HepG2 (cell line): ENCODE data around the gene MRM2. TPM values are rescaled to one million over a fixed set of nuclear protein-coding genes. Genes with fewer than 3 reads are reported as not detected.

ENCODE experiments used
- ATAC-seq: fragments of 200-7000 bp; cut with Tn5 transposase; 3 replicates; pipeline ENCODE4 v1.9.1; 2020; ENCODE audit warnings: mild to moderate bottlenecking, moderate library complexity
- BruUV-seq: library from RNA; stranded (reverse); fragments of 400-500 nt; replicated peaks from 2 replicates; lab custom pipeline; 2021; lab: Mats Ljungman, UMichigan
- CTCF ChIA-PET: fragments of 300-600 bp; formaldehyde crosslinking; extraction: SDS; loops from one replicate; lab custom pipeline; 2021; ENCODE audit warnings: low total read pairs, inconsistent platforms, low intra/inter-chr PET ratio; lab: Yijun Ruan, JAX
- POLR2A ChIA-PET: fragments of 350-600 bp; sonication (Branson Sonifier 250); formaldehyde crosslinking; loops from one replicate; lab custom pipeline; 2020; ENCODE audit warnings: antibody characterized with exemption, inconsistent platforms; lab: Yijun Ruan, JAX
- DNase-seq: peaks from one replicate; pipeline ENCODE4 v3.0.0-alpha.2; 2015; ENCODE audit warnings: low spot score
- FAIRE-seq: peaks from 3 replicates; lab custom pipeline; 2011; peaks lifted over from hg19 to GRCh38; lab: Jason Lieb, UNC
- H2AFZ ChIP-seq: one replicate; pipeline ENCODE4 v1.6.1; 2011; ENCODE audit warnings: low read length, inconsistent platforms
- H3K27ac ChIP-seq: fragments of 300-600 bp; 3 replicates; pipeline ENCODE4 v1.8.0; 2011; ENCODE audit warnings: mixed run types, mild to moderate bottlenecking, mixed read lengths, low read length, inconsistent platforms; ENCODE audit not compliant: insufficient read depth; ENCODE audit errors: extremely low read length
- H3K27me3 ChIP-seq, 2 experiments: fragments of 200-600 bp in 1 of 2; 2 replicates in 1 of 2; 3 replicates in 1 of 2; pipeline versions ENCODE4 v1.6.0 to v1.8.0; 2011; ENCODE audit warnings: low read length in 2 of 2, mild to moderate bottlenecking in 2 of 2, moderate library complexity in 2 of 2, inconsistent platforms in 1 of 2; ENCODE audit not compliant: insufficient read depth in 2 of 2, control insufficient read depth in 1 of 2
- H3K36me3 ChIP-seq, 2 experiments: fragments of 200-600 bp in 1 of 2; replicated peaks in 1 of 2; 2 replicates in 1 of 2; 3 replicates in 1 of 2; pipeline versions ENCODE4 v1.5.1 to v1.8.0; 2011; ENCODE audit warnings: low read length in 2 of 2, inconsistent platforms in 1 of 2; ENCODE audit not compliant: insufficient read depth in 2 of 2, control insufficient read depth in 1 of 2
- H3K4me1 ChIP-seq: 2 replicates; pipeline ENCODE4 v1.5.1; 2012; ENCODE audit warnings: low read length, inconsistent platforms; ENCODE audit not compliant: insufficient read depth
- H3K4me2 ChIP-seq: 2 replicates; pipeline ENCODE4 v1.6.0; 2011; ENCODE audit warnings: low read depth, low read length, inconsistent platforms
- H3K4me3 ChIP-seq, 3 experiments: fragments of 200-600 bp in 1 of 3; sonication (generic), shearing (Covaris generic) in 1 of 3; replicated peaks in 1 of 3; 2 replicates each; pipeline ENCODE4 v1.5.1; 2011 to 2016; ENCODE audit warnings: low read length in 3 of 3, inconsistent platforms in 2 of 3, low read depth in 2 of 3, mild to moderate bottlenecking in 2 of 3, control low read depth in 1 of 3, mixed read lengths in 1 of 3; ENCODE audit not compliant: insufficient read depth in 1 of 3
- H3K79me2 ChIP-seq: one replicate; pipeline ENCODE4 v1.6.1; 2011; ENCODE audit warnings: low read length, inconsistent platforms; ENCODE audit not compliant: insufficient read depth
- H3K9ac ChIP-seq: 2 replicates; pipeline ENCODE4 v1.6.0; 2011; ENCODE audit warnings: mild to moderate bottlenecking, low read depth, low read length, inconsistent platforms; ENCODE audit not compliant: insufficient read depth
- H3K9me3 ChIP-seq: 2 replicates; pipeline ENCODE4 v1.5.1; 2012; ENCODE audit warnings: mild to moderate bottlenecking, low read length
- H4K20me1 ChIP-seq: 2 replicates; pipeline ENCODE4 v1.6.0; 2011; ENCODE audit warnings: inconsistent platforms, mild to moderate bottlenecking, low read length, moderate library complexity; ENCODE audit not compliant: insufficient read depth
- ADNP ChIP-seq: sonication (generic); formaldehyde crosslinking; IDR thresholded peaks from 2 replicates; pipeline ENCODE4 v1.4.0; 2020; ENCODE audit warnings: missing genetic modification reagents
- ATF7-NPFF ChIP-seq: sonication (generic); formaldehyde crosslinking; IDR thresholded peaks from 2 replicates; pipeline ENCODE4 v1.8.1; 2023; ENCODE audit warnings: mild to moderate bottlenecking, low read depth, missing genetic modification reagents, moderate library complexity
- CBX1 ChIP-seq: IDR thresholded peaks from one replicate; pipeline ENCODE4 v1.6.1; 2016; ENCODE audit warnings: antibody characterized with exemption, low read depth
- CCDC6 ChIP-seq: sonication (generic); formaldehyde crosslinking; IDR thresholded peaks from 2 replicates; pipeline ENCODE4 v1.8.1; 2022; ENCODE audit warnings: mild to moderate bottlenecking, missing genetic modification reagents, moderate library complexity
- CHD4 ChIP-seq: fragments of 200-600 bp; sonication (generic); IDR thresholded peaks from 2 replicates; pipeline ENCODE4 v1.7.0; 2017; ENCODE audit warnings: mild to moderate bottlenecking, low read length, borderline replicate concordance
- FOXJ3 ChIP-seq: sonication (generic); formaldehyde crosslinking; IDR thresholded peaks from 2 replicates; pipeline ENCODE4 v1.4.0; 2020; ENCODE audit warnings: missing genetic modification reagents, mild to moderate bottlenecking, borderline replicate concordance
- GTF3A ChIP-seq: sonication (generic); formaldehyde crosslinking; conservative IDR thresholded peaks from 2 replicates; pipeline ENCODE4 v1.4.0; 2020; ENCODE audit warnings: mild to moderate bottlenecking, missing genetic modification reagents
- IRF2 ChIP-seq: IDR thresholded peaks from 2 replicates; pipeline ENCODE4 v1.6.1; 2018; ENCODE audit warnings: missing genetic modification reagents, missing compliant biosample characterization
- MAF1 ChIP-seq: sonication (generic); formaldehyde crosslinking; IDR thresholded peaks from 2 replicates; pipeline ENCODE4 v1.5.0; 2020; ENCODE audit warnings: missing genetic modification reagents, borderline replicate concordance
- NCOA1 ChIP-seq: sonication (generic); formaldehyde crosslinking; IDR thresholded peaks from 2 replicates; pipeline ENCODE4 v1.9.0; 2021; ENCODE audit warnings: missing genetic modification reagents
- PAF1 ChIP-seq: IDR thresholded peaks from 2 replicates; pipeline ENCODE4 v1.6.1; 2016; ENCODE audit warnings: missing genetic modification reagents, missing compliant biosample characterization
- PHF8 ChIP-seq: sonication (generic); formaldehyde crosslinking; IDR thresholded peaks from 2 replicates; pipeline ENCODE4 v1.5.0; 2020; ENCODE audit warnings: missing genetic modification reagents
- POLR2A ChIP-seq, 2 experiments: IDR thresholded peaks; 2 replicates each; pipeline ENCODE4 v1.6.1; 2011; ENCODE audit warnings: low read depth in 2 of 2, low read length in 2 of 2, mild to moderate bottlenecking in 1 of 2, moderate library complexity in 1 of 2; ENCODE audit not compliant: insufficient read depth in 1 of 2
- RBFOX2 ChIP-seq: fragments of 200-400 bp; formaldehyde crosslinking; IDR thresholded peaks from 2 replicates; pipeline ENCODE4 v1.6.1; 2017; ENCODE audit warnings: low read depth, mild to moderate bottlenecking, low read length
- REXO4 ChIP-seq: sonication (generic); formaldehyde crosslinking; IDR thresholded peaks from 2 replicates; pipeline ENCODE4 v1.8.0; 2022; ENCODE audit warnings: missing genetic modification reagents, mild to moderate bottlenecking, borderline replicate concordance
- SP140L ChIP-seq: sonication (generic); formaldehyde crosslinking; IDR thresholded peaks from 2 replicates; pipeline ENCODE4 v1.4.0; 2020; ENCODE audit warnings: missing genetic modification reagents, borderline replicate concordance
- TBX3 ChIP-seq: fragments of 450-650 bp; IDR thresholded peaks from 2 replicates; pipeline ENCODE4 v1.6.1; 2017; ENCODE audit warnings: antibody characterized with exemption, mild to moderate bottlenecking, inconsistent platforms, borderline replicate concordance
- ZNF24 ChIP-seq: fragments of 450-650 bp; IDR thresholded peaks from 2 replicates; pipeline ENCODE4 v1.6.1; 2017; ENCODE audit warnings: antibody characterized with exemption, mild to moderate bottlenecking
- ZNF326 ChIP-seq: sonication (generic); formaldehyde crosslinking; IDR thresholded peaks from 2 replicates; pipeline ENCODE4 v1.4.0; 2020; ENCODE audit warnings: missing genetic modification reagents, borderline replicate concordance
- ZNF44 ChIP-seq: sonication (generic); formaldehyde crosslinking; IDR thresholded peaks from 2 replicates; pipeline ENCODE4 v1.5.1; 2020; ENCODE audit warnings: mild to moderate bottlenecking, missing genetic modification reagents
- ZNF713 ChIP-seq: sonication (generic); formaldehyde crosslinking; IDR thresholded peaks from 2 replicates; pipeline ENCODE4 v1.4.0; 2020; ENCODE audit warnings: mild to moderate bottlenecking, missing genetic modification reagents
- ZNF768 ChIP-seq: sonication (generic); formaldehyde crosslinking; IDR thresholded peaks from 2 replicates; pipeline ENCODE4 v1.4.0; 2020; ENCODE audit warnings: missing genetic modification reagents
- ZNF773 ChIP-seq: sonication (generic); formaldehyde crosslinking; IDR thresholded peaks from 2 replicates; pipeline ENCODE4 v1.4.0; 2020; ENCODE audit warnings: missing genetic modification reagents, borderline replicate concordance
- ZNF775 ChIP-seq: sonication (generic); formaldehyde crosslinking; IDR thresholded peaks from 2 replicates; pipeline ENCODE4 v1.4.0; 2020; ENCODE audit warnings: missing genetic modification reagents, mild to moderate bottlenecking, moderate library complexity, borderline replicate concordance
- WGBS: methylation state at CpG from one replicate; pipeline ENCODE4 v1.1.6; 2017; ENCODE audit warnings: low lambda C conversion rate; 5-methylcytosine and 5-hydroxymethylcytosine counted together
- in situ Hi-C: cut with HindIII; loops from 2 replicates; pipeline ENCODE4 v1.10.0; 2017; ENCODE audit warnings: low pct_unique_long_range_greater_than_20kb; ENCODE audit not compliant: extremely low pct_ligation_motif_present
- intact Hi-C: fragments of 100-400 bp; cut with micrococcal nuclease; formaldehyde crosslinking; loops from one replicate; pipeline ENCODE4 v1.10.0; 2022; ENCODE audit not compliant: unreplicated experiment
- polyA plus RNA-seq, 8 experiments: library from polyadenylated mRNA; depleted of rRNA in 3 of 8; stranded (reverse) in 7 of 8; unstranded in 1 of 8; fragments of >200 nt; fragmentation: Illumina TruSeq in 4 of 8; extraction: Trizol in 4 of 8; gene quantifications; 2 replicates each; pipeline versions ENCODE4 v1.2.1 to v1.2.3, GENCODE V29; 2011 to 2016; ENCODE audit warnings: low read depth in 4 of 8, missing spikeins in 1 of 8, mixed read lengths in 1 of 8; ENCODE audit not compliant: insufficient read depth in 1 of 8
- total RNA-seq, 5 experiments: library from RNA; depleted of rRNA; stranded (reverse); fragments of >200 nt; fragmentation: Illumina TruSeq; extraction: Trizol; gene quantifications; 2 replicates each; pipeline ENCODE4 v1.2.3, GENCODE V29; 2016; ENCODE audit warnings: low read depth in 1 of 5

Gene MRM2
- total and polyA plus RNA-seq, 2 of the 13 experiments (the other 11 are each of a cell fraction or from before 2014, with no cell fraction given): 13.2 to 34.2 TPM

GRCh38 chr7:2274666-2275065, 32.7 kb upstream of the MRM2 start:
- Histone ChIP-seq H3K4me2 (no peak overlapping the region), H3K79me2 (peaks cover 5% of the 10 kb centered on the region), H3K36me3 (peaks cover 15 to 37% of the 10 kb centered on the region in 2 experiments; a peak in 4 of 5 replicates), H2AFZ (no peak overlapping the region), H3K4me3 (no peak overlapping the region), H3K27ac (no peak overlapping the region), H4K20me1 (no peaks in the 10 kb centered on the region), H3K4me1 (peaks cover 31% of the 10 kb centered on the region), H3K27me3 (no peaks in the 10 kb centered on the region), H3K9ac (no peak overlapping the region), H3K9me3 (no peaks in the 10 kb centered on the region)
- ChIA-PET CTCF (no interaction called here), POLR2A (no interaction called here)
- ATAC-seq: no peak
- DNase-seq: no peak
- no TSS peak for BruUV-seq
- in situ Hi-C loops: no loop called here
- no peak for TF ChIP-seq ZNF713
- TF ChIP-seq MAF1 (CRISPR knock-in tag): no peak
- no peak for TF ChIP-seq ZNF326
- TF ChIP-seq FOXJ3 (CRISPR knock-in tag): no peak
- TF ChIP-seq ZNF768: no peak
- no peak for TF ChIP-seq PAF1 (CRISPR knock-in tag)
- TF ChIP-seq PHF8: no peak
- TF ChIP-seq ZNF773 (CRISPR knock-in tag): no peak
- no peak for TF ChIP-seq NCOA1 (CRISPR knock-in tag)
- TF ChIP-seq CBX1: no peak
- no peak for TF ChIP-seq CCDC6
- TF ChIP-seq REXO4: no peak
- WGBS: 100% methylated on average over 4 of the region's 7 CpGs
- intact Hi-C loops: no loop called here
- FAIRE-seq: no peak

- Histone ChIP-seq H3K9ac (no peak overlapping the region), H2AFZ (no peak overlapping the region), H3K27ac (no peak overlapping the region), H4K20me1 (no peaks in the 10 kb centered on the region), H3K9me3 (no peaks in the 10 kb centered on the region), H3K36me3 (peaks cover 15 to 37% of the 10 kb centered on the region in 2 experiments; a peak in 4 of 5 replicates), H3K4me1 (peaks cover 32% of the 10 kb centered on the region), H3K27me3 (no peaks in the 10 kb centered on the region), H3K4me3 (no peak overlapping the region), H3K79me2 (no peaks in the 10 kb centered on the region), H3K4me2 (no peak overlapping the region)
- BruUV-seq: no TSS peak
- ATAC-seq (no peak), FAIRE-seq (no peak), DNase-seq (no peak)
- 99% methylated on average over 20 of the region's 20 CpGs for WGBS
- in situ Hi-C loops: no loop called here
- POLR2A ChIA-PET: no interaction called here
- intact Hi-C loops: no loop called here
- CTCF ChIA-PET: no interaction called here
- no peak for TF ChIP-seq ATF7-NPFF
- no peak for TF ChIP-seq ZNF44
- no peak for TF ChIP-seq TBX3
- no peak for TF ChIP-seq ADNP (CRISPR knock-in tag)
- TF ChIP-seq RBFOX2: no peak
- no peak for TF ChIP-seq CHD4
- TF ChIP-seq ZNF775 (CRISPR knock-in tag): no peak
- TF ChIP-seq IRF2 (CRISPR knock-in tag): no peak
- TF ChIP-seq POLR2A (IDR thresholded peaks at IDR 0.05; ENCODE audit: insufficient read depth in 1 of 2, low read depth in 2 of 2, low read length in 2 of 2): no peak
- no peak for TF ChIP-seq SP140L
- TF ChIP-seq ZNF24: no peak
- no peak for TF ChIP-seq GTF3A (CRISPR knock-in tag)
- no peak for TF ChIP-seq ZNF713
Observed at GRCh38 chr7:2273866-2274265, 31.9 kb upstream of the MRM2 start.
